HG03565 (cell line): ENCODE measurements around the gene DOK5.

ENCODE experiments used
- ATAC-seq: cut with Tn5 transposase; IDR thresholded peaks from one replicate; pipeline ENCODE4 v1.9.1; 2021; ENCODE audit warnings: mild to moderate bottlenecking, moderate library complexity; ENCODE audit not compliant: unreplicated experiment

The DOK5 gene

GRCh38 chr20:54510541-54511129 lies 35.2 kb downstream of the DOK5 start:
- ATAC-seq, result no peak

GRCh38 chr20:54512694-54513093 lies 37.3 kb downstream of the DOK5 start:
- ATAC-seq, result no peak

GRCh38 chr20:54514028-54514607 lies 38.7 kb downstream of the DOK5 start:
- ATAC-seq, result no peak

- ATAC-seq, result no peak
Measured at GRCh38 chr20:54515793-54516628, 40.6 kb downstream of the DOK5 start.

GRCh38 chr20:54517241-54517975 lies 42.0 kb downstream of the DOK5 start:
- ATAC-seq, result no peak

GRCh38 chr20:54524849-54525248 lies 49.5 kb downstream of the DOK5 start:
- no peak for ATAC-seq

GRCh38 chr20:54525916-54526590 lies 50.7 kb downstream of the DOK5 start:
- no peak for ATAC-seq

- no peak for ATAC-seq
Measured at GRCh38 chr20:54526801-54527200, 51.4 kb downstream of the DOK5 start.

- no peak for ATAC-seq
Measured at GRCh38 chr20:54532573-54532972, 57.2 kb downstream of the DOK5 start.

- ATAC-seq, result no peak
Measured at GRCh38 chr20:54534101-54534500, 58.7 kb downstream of the DOK5 start.

- ATAC-seq, result no peak
Measured at GRCh38 chr20:54535033-54535432, 59.6 kb downstream of the DOK5 start.

- no peak for ATAC-seq
Measured at GRCh38 chr20:54535746-54536145, 60.4 kb downstream of the DOK5 start.

GRCh38 chr20:54539521-54540046 lies 64.2 kb downstream of the DOK5 start:
- ATAC-seq, result no peak

GRCh38 chr20:54543369-54543768 lies 68.0 kb downstream of the DOK5 start:
- ATAC-seq, result no peak

GRCh38 chr20:54545676-54546358 lies 70.4 kb downstream of the DOK5 start:
- ATAC-seq, result no peak

- no peak for ATAC-seq
Measured at GRCh38 chr20:54548849-54549248, 73.5 kb downstream of the DOK5 start.

GRCh38 chr20:54549658-54550326 lies 74.4 kb downstream of the DOK5 start:
- no peak for ATAC-seq

- ATAC-seq, result no peak
Measured at GRCh38 chr20:54550776-54551396, 75.5 kb downstream of the DOK5 start.

- no peak for ATAC-seq
Measured at GRCh38 chr20:54554006-54554405, 78.6 kb downstream of the DOK5 start.
